Measurements from ENCODE around the gene CCDC185. TPM values are rescaled to one million over a fixed set of nuclear protein-coding genes. Genes with fewer than 3 reads are reported as not detected.
"Not testable (repeated sequence)": the region's sequence is repeated elsewhere in the genome, so short reads cannot be mapped to it uniquely, and the experiment has no call there.

Gene CCDC185
- total RNA-seq, 2 donors from 2014 or later: not detected

GRCh38 chr1:223386013-223386412, 7.2 kb upstream of the CCDC185 start:
- no peak for DNase-seq (ENCODE audit: low spot score)
- intact Hi-C loops (cut with DNase I): no loop called here

GRCh38 chr1:223390618-223391017, 2.6 kb upstream of the CCDC185 start:
- DNase-seq (ENCODE audit: low spot score): no peak
- intact Hi-C loops (cut with DNase I): no loop called here

GRCh38 chr1:223394242-223394641, 1.0 kb downstream of the CCDC185 start:
- intact Hi-C loops (cut with DNase I): no loop called here
- DNase-seq (ENCODE audit: low spot score): no peak

DNA sequence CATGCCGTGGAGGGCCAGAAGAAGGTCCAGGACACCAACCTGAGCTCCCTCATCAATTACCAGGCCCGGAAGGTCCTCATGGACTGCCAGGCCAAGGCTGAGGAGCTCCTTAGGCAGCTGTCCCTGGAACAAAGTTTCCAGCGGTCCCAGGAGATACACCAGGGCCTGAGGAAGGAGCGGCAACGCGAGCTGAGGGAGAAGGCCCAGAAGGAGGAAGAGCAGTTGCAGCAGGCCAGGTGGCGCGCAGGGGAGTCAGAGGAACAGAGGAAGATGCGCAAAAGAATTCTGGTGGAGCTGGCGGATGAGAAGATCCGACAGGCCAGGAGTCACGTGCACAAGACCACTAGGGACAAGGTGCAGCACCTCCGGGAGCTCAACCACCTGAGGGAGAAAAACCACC, 1.5 kb downstream of the CCDC185 start:
- intact Hi-C loops (cut with DNase I): no loop called here
- DNase-seq (ENCODE audit: low spot score): no peak

DNA sequence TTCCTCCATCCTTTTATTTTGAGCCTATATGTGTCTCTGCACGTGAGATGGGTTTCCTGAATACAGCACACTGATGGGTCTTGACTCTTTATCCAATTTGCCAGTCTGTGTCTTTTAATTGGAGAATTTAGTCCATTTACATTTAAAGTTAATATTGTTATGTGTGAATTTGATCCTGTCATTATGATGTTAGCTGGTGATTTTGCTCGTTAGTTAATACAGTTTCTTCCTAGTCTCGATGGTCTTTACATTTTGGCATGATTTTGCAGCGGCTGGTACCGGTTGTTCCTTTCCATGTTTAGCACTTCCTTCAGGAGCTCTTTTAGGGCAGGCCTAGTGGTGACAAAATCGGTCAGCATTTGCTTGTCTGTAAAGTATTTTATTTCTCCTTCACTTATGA, 6.2 kb downstream of the CCDC185 start:
- intact Hi-C loops (cut with DNase I); DNase-seq (ENCODE audit: low spot score): not testable (repeated sequence)

DNA sequence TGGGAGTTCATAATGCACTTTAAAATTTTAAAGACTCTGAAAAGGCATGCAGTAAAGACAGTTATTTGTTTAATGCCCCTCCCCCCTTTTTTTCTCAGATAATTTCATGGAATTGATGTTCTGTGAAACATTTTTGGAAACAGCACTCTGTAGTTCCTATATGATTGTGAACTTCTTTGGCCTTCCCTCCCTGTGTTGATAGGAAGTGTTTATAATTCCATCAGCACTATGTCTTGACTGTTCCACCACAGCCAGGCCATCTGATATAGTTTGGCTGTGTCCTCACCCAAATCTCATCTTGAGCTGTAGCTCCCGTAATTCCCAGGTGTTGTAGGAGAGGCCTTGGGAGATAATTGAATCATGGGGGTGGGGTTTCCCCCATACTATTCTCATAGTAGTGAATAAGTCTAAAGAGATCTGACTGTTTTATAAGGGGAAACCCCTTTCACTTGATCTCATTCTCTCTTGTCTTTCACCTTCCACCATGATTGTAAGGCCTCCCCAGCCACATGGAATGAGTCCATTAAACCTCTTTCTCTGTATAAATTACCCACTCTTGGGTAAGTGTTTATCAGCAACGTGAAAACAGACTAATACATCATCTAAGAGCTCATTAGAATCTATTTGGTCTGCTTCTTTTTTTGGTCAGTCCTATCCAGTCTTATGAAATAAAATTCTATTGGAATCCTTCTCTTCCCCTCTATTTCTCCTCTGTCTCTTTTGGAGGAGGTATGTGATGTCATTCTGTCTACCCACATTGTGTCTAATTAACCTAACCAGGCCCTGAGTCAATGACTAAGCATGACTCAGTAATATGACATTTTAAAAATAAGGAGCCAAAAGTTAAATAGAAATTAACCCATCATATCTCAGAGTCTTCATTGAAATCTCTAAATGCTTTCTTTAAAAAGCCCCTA, 8.9 kb downstream of the CCDC185 start:
- DNase-seq (ENCODE audit: low spot score): no peak

GRCh38 chr1:223402790-223403142, 9.6 kb downstream of the CCDC185 start:
- intact Hi-C loops (cut with DNase I): no loop called here
- no peak for DNase-seq (ENCODE audit: low spot score)

More for the DNA sequence above, 8.9 kb downstream of the CCDC185 start:
- intact Hi-C loops (cut with DNase I): no loop called here

- DNase-seq (ENCODE audit: low spot score): no peak
- intact Hi-C loops (cut with DNase I): no loop called here
These were observed 10.1 kb downstream of the CCDC185 start for GRCh38 chr1:223403184-223403815.

- intact Hi-C loops (cut with DNase I): no loop called here
- DNase-seq (ENCODE audit: low spot score): no peak
These were observed 12.3 kb downstream of the CCDC185 start for GRCh38 chr1:223405507-223405906.

- intact Hi-C loops (cut with DNase I): no loop called here
- DNase-seq (ENCODE audit: low spot score): no peak
These were observed 16.8 kb downstream of the CCDC185 start for GRCh38 chr1:223410036-223410435.

DNA sequence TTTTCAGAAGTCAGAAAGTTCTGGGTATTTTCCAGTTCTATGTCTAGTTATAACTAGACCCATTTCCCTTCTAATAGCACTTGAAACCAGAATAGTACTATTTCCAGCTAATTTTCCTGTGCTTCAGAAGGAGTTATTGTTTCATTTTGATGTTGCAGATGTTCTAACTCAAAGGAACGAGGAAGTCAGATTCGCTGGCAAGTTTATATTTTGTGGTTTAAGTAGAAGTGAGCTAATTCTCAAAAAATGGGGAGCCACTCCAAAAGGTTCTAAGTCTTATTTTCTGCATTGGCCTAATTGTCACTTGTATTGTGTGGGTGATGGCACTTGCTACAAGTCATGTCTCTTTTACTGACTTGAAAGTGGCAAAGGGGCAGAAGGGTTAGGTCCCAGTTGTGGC, 18.1 kb downstream of the CCDC185 start:
- DNase-seq (ENCODE audit: low spot score): no peak
- intact Hi-C loops (cut with DNase I): no loop called here

DNA sequence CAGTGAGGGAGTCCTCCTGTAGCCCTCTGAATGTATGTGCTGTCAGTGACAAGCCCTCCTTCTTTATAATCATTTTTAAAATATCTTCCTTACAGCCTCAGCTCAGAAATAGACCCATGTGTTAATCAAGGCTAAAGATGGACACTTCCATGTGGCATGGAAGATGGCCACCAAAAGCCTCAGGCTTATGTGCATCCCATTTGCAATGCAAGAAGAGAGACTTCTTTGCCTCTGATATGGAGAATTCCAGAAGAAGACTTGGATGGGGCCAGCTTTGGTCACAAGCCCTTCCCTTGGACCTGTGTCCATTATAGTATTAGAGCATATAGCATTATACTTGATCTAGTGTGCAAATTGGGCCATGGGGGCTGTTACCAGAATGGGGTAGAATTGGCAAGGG, 18.5 kb downstream of the CCDC185 start:
- DNase-seq (ENCODE audit: low spot score): no peak
- intact Hi-C loops (cut with DNase I): no loop called here

- DNase-seq (ENCODE audit: low spot score): no peak
- intact Hi-C loops (cut with DNase I): no loop called here
These were observed 20.0 kb downstream of the CCDC185 start for GRCh38 chr1:223413216-223413615.

DNA sequence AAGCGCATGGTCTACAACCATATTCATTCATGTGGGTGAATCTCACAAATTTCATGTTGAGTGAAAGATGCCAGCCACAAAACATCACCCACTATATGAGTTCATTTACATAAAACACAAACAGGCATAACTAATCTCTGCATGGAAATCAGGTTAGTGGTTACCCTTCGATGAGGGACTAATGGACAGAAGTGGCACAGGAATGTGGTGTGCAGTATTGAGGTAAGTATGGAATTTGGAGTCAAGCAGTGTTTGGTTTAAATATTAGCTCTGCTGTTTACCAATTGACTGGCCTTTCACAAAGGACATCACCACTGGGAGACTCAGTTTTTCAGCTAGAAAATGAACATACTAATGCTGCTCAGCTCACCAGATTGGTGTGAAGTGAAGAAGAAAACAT, 24.2 kb downstream of the CCDC185 start:
- DNase-seq (ENCODE audit: low spot score): no peak
- intact Hi-C loops (cut with DNase I): no loop called here

DNA sequence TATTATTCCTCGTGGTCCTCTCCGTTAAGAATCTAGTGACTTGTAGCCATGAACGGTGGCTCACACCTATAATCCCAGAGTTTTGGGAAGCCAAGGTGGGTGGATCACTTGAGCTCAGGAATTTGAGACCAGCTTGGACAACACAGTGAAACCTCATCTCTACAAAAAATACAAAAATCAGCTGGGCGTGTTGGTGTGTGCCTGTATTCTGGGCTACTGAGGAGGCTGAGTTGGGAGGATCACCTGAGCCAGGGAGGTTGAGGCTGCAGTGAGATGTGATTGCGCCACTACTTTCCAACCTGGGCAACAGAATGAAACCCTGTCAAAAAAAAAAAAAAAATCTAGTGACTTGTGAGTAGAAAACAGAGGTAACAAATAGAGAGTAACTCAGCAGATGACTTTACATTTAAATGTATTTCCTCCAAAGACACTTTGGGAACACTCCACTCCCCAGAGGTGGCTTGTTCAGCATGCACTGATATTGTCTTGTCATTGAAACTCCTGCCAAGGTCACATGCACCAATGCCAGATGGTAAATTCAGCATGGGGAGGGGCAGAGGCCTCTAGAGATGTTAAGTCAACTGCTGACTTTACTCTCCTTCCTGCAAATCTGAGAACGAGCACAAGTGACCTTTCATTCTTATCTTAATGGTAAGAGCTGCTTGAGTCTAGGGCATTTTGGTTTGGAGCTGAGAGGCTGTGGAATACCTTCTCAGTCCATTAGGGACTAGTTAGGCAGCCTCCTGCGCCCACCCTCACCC, 24.9 kb downstream of the CCDC185 start:
- intact Hi-C loops (cut with DNase I): no loop called here
- no peak for DNase-seq (ENCODE audit: low spot score)

DNA sequence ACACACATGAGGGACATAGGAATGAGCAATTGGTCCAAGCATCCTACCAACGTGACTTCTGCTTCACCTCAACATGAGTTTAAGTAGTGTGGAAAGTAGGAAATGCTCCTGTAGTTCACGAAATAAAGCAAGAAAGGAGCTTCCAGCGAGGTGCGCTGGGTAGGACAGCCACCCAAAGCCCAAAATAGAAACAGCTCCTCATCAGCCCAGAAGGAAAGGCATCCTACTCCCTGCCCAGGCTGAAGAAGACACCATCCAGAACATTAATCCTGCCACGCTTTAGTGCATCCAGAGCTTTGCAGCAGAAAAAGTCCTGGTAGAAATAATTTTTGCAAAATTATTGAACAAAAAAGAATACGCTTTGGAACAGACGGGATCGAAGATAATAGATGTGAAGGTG, 25.9 kb downstream of the CCDC185 start:
- intact Hi-C loops (cut with DNase I): no loop called here
- no peak for DNase-seq (ENCODE audit: low spot score)

DNA sequence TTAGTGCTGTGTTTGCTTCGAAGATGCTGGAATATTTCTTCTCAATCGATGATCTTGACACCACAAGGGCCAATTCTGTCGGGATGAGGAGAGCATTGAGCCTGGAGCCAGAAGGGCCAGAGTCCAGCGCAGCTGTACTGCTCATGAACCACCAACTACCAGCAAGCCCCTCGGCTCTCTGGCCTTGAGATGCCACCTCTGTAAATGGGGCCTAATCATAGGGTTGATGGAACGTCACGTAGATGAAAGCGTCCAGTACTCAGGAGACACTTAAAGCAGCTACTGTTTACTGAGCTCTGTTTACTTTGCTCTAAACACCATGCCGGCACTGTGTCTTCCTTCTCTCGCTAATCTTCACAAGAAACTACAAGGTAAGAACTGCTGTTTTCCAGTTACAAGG, 26.3 kb downstream of the CCDC185 start:
- intact Hi-C loops (cut with DNase I): no loop called here
- DNase-seq (ENCODE audit: low spot score): no peak

- intact Hi-C loops (cut with DNase I): loop anchor here in 1 of 2 donors (10.0 kb wide), 1 partner anchor 286 kb away; no protein-coding TSS in a partner anchor
- no peak for DNase-seq (ENCODE audit: low spot score)
These were observed 27.8 kb downstream of the CCDC185 start for GRCh38 chr1:223421025-223421424.

GRCh38 chr1:223421676-223422075, 28.5 kb downstream of the CCDC185 start:
- DNase-seq (ENCODE audit: low spot score): no peak
- intact Hi-C loops (cut with DNase I): loop anchor here in 1 of 2 donors (10.0 kb wide), 1 partner anchor 287 kb away; no protein-coding TSS in a partner anchor

DNA sequence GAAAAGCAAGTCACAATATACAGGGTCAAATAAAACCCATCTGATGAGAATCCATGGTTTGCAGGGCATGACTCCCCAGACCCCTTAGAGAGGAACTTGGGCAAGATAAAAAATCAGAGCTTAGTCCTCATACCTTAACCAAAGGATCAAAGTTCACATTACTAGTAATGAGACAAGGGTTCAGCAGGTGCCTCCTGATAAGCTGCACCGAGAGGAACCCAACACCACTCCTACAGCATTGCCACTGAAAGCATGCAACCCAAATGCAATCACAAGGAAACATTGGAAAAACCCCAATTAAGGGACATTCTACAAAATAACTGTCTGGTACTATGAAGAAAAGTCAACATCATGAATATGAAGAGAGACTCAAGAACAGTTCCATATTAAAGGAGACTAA, 29.7 kb downstream of the CCDC185 start:
- DNase-seq (ENCODE audit: low spot score): no peak
- intact Hi-C loops (cut with DNase I): loop anchor here in 1 of 2 donors (10.0 kb wide), 1 partner anchor 288 kb away; no protein-coding TSS in a partner anchor
